Dendritic cell treated with granulocyte-macrophage colony-stimulating factor and Interleukin-4, amounts not matched to agents 40 ng/mL and 50 ng/mL, for 4 days (primary cell): Measurements from ENCODE around the gene GUCY2F.

Experiments used
- H3K27ac Mint-ChIP-seq: one replicate; pipeline ENCODE4 v1.8.0; 2022; ENCODE audit warnings: mild to moderate bottlenecking, mixed read lengths
- H3K27me3 Mint-ChIP-seq: one replicate; pipeline ENCODE4 v1.8.0; 2022; ENCODE audit warnings: mild to moderate bottlenecking, mixed read lengths
- H3K36me3 Mint-ChIP-seq: one replicate; pipeline ENCODE4 v1.8.0; 2022; ENCODE audit warnings: low read depth, mixed read lengths
- H3K4me1 Mint-ChIP-seq: one replicate; pipeline ENCODE4 v1.8.0; 2022; ENCODE audit warnings: low read depth, mixed read lengths
- H3K4me3 Mint-ChIP-seq: one replicate; pipeline ENCODE4 v1.8.0; 2022; ENCODE audit warnings: mild to moderate bottlenecking, moderate library complexity, mixed read lengths
- H3K9me3 Mint-ChIP-seq: one replicate; pipeline ENCODE4 v1.8.0; 2022; ENCODE audit warnings: mixed read lengths
- intact Hi-C: fragments of 100-400 bp; cut with micrococcal nuclease; formaldehyde crosslinking; loops from one replicate; pipeline ENCODE4 v1.15.0; 2022

The GUCY2F gene

GRCh38 chrX:109344678-109345077, 137.2 kb downstream of the GUCY2F start:
- intact Hi-C loops: no loop called here
- Mint-ChIP-seq H3K4me1 (peaks cover 11% of the 10 kb centered on the region), H3K36me3 (no peaks in the 10 kb centered on the region), H3K9me3 (no peaks in the 10 kb centered on the region), H3K27ac (no peak overlapping the region), H3K27me3 (no peaks in the 10 kb centered on the region), H3K4me3 (no peak overlapping the region)

DNA sequence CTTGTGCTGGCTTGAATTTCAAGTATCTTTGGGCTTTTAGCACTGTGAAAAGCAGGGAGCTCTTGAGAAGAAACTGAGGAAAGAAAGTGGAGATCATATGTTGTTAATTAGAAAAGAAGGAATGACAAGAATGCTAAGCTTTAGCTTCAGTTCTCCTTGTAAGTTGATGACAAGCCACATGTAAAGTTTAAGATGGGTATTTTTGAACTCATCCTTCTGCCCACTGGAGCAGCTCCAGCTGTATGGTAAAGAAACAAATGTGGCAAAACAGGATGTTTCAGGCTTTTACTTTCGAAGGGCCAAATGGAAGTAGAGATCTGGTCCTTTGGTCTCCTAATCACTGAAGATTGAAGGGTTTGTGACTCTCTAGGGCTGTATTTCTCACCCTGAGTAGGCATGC, 137.8 kb downstream of the GUCY2F start:
- H3K9me3 Mint-ChIP-seq: no peaks in the 10 kb centered on the region
- H3K36me3 Mint-ChIP-seq: no peaks in the 10 kb centered on the region
- H3K27me3 Mint-ChIP-seq: no peaks in the 10 kb centered on the region
- H3K4me1 Mint-ChIP-seq: peaks cover 11% of the 10 kb centered on the region
- H3K27ac Mint-ChIP-seq: no peak overlapping the region
- H3K4me3 Mint-ChIP-seq: no peak overlapping the region
- intact Hi-C loops: no loop called here

DNA sequence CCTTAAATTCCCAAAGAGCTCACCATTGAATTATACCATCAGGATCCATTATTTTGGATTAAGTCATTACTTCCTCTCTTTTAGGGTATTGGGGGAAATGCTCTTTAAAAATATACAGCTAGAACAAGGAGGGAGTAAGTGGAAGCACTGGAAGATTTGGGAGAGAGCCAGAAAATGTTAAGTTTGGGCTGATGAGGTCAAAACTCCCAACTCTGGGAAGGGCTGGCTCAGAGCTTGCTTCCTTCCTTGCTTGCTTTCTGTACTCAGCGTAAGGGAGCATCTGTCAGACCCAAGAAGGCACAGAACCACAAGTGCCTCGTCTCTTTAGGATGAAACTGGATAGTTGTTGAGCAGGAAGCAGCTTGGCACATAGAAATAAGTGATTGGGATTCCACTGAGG, 138.2 kb downstream of the GUCY2F start:
- H3K27ac Mint-ChIP-seq: no peak overlapping the region
- intact Hi-C loops: no loop called here
- H3K9me3 Mint-ChIP-seq: no peaks in the 10 kb centered on the region
- peaks cover 11% of the 10 kb centered on the region for H3K4me1 Mint-ChIP-seq
- no peaks in the 10 kb centered on the region for H3K27me3 Mint-ChIP-seq
- H3K4me3 Mint-ChIP-seq: no peak overlapping the region
- no peaks in the 10 kb centered on the region for H3K36me3 Mint-ChIP-seq

GRCh38 chrX:109336141-109336540, 145.7 kb downstream of the GUCY2F start:
- intact Hi-C loops: no loop called here
- Mint-ChIP-seq H3K4me3 (no peak overlapping the region), H3K27ac (no peak overlapping the region), H3K9me3 (peaks cover 22% of the 10 kb centered on the region), H3K27me3 (peaks cover 13% of the 10 kb centered on the region), H3K36me3 (no peaks in the 10 kb centered on the region), H3K4me1 (no peaks in the 10 kb centered on the region)

DNA sequence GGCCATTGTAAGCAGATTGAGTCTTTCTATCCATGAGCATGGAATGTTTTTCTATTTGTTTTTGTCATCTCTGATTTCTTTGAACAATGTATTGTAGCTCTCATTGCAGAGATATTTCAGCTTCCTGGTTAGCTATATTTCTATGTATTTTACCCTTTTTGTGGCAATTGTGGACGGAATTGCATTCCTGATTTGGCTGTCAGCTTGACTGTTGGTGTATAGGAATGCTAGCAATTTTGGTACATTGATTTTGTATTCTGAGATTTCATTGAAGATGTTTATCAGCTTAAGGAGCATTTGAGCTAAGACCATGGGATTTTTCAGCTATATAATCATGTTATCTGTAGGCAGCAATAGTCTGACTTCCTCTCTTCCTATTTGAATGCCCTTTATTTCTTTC, 154.6 kb downstream of the GUCY2F start:
- Mint-ChIP-seq H3K4me3 (no peak overlapping the region), H3K27ac (no peak overlapping the region), H3K9me3 (no peaks in the 10 kb centered on the region), H3K36me3 (no peaks in the 10 kb centered on the region), H3K4me1 (no peaks in the 10 kb centered on the region), H3K27me3 (peaks cover 4% of the 10 kb centered on the region)
- intact Hi-C loops: no loop called here
